ENCODE measurements around the gene PAM. TPM values are rescaled to one million over a fixed set of nuclear protein-coding genes. Genes with fewer than 3 reads are reported as not detected.

PAM gene
- total RNA-seq, 1 donor from 2014 or later: 171 TPM

- H3K27ac ChIP-seq: no peak overlapping the region
- H3K27me3 ChIP-seq (ENCODE audit: low read depth): no peaks in the 10 kb centered on the region
- peaks cover 9% of the 10 kb centered on the region for H3K4me1 ChIP-seq
- peaks cover 8% of the 10 kb centered on the region for H3K36me3 ChIP-seq
- no peak overlapping the region for H3K4me3 ChIP-seq
- ATAC-seq: no peak
- H3K9me3 ChIP-seq: no peaks in the 10 kb centered on the region
- no peak for TF ChIP-seq CTCF (IDR thresholded peaks at IDR 0.05)
- intact Hi-C loops (cut with DNase I): no loop called here
- no peak for DNase-seq
These were observed 167.1 kb downstream of the PAM start for GRCh38 chr5:102922111-102922720.

DNA sequence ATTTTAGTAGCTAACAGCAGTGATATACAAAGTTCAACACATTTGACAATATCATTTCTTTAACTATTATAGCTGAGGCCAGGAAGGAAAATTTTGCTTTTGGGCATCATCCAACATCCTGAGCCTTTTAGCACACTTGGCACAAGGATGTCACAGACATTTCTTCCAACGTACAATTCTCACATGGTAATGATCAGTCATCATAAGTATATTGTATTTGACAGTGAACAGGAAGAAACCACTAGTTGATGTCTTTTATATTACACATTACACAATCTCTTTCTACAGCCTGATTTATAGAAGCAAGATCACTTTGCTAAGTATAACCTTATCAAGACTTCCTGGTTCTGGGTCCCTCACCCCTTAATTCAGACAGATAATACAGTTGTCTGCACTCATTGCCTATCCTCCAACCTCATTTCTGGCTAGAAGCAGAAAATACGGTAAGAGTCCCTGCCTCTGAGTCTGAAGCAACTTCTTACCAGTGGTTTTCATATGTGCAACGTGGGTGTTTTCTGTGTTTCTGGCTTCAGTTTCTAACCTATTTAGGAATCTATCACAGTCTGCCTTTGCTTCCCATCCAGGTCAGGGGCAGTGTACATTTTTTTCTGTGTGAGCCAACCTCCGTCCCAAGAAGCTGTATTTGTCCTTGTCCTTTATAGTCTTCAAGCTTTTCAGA lies 167.8 kb downstream of the PAM start:
- DNase-seq (no peak), ATAC-seq (no peak)
- Histone ChIP-seq H3K4me3 (no peak overlapping the region), H3K4me1 (peaks cover 9% of the 10 kb centered on the region), H3K36me3 (peaks cover 11% of the 10 kb centered on the region), H3K9me3 (no peaks in the 10 kb centered on the region), H3K27ac (no peak overlapping the region), H3K27me3 (ENCODE audit: low read depth) (no peaks in the 10 kb centered on the region)
- intact Hi-C loops (cut with DNase I): no loop called here
- TF ChIP-seq CTCF (IDR thresholded peaks at IDR 0.05): no peak

DNA sequence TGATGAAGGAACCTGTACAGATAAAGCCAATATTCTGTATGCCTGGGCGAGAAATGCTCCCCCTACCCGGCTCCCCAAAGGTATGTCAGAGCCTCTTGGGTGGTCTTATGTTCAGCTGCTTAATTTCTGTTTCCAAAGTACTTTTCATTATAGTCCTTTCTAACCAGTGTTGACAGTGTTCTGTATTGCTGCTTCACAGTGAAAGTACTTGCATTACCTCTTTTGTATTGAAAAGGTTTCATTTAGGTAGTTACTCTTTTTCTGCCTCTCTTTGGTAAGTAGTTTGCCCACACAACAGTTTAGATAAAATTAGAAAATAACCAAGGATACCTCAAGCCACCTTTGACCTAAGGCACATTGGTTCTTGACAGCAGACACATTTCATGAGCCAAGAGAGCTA lies 169.9 kb downstream of the PAM start:
- peaks cover 9% of the 10 kb centered on the region for H3K4me1 ChIP-seq
- intact Hi-C loops (cut with DNase I): no loop called here
- TF ChIP-seq CTCF (IDR thresholded peaks at IDR 0.05): no peak

GRCh38 chr5:102927007-102927406 lies 171.9 kb downstream of the PAM start:
- no peak for DNase-seq

More for the DNA sequence above, 169.9 kb downstream of the PAM start:
- ATAC-seq (no peak), DNase-seq (no peak)
- Histone ChIP-seq H3K27ac (no peak overlapping the region), H3K9me3 (no peaks in the 10 kb centered on the region), H3K27me3 (ENCODE audit: low read depth) (no peaks in the 10 kb centered on the region), H3K36me3 (peaks cover 11% of the 10 kb centered on the region), H3K4me3 (no peak overlapping the region)

GRCh38 chr5:102930244-102930643 lies 175.1 kb downstream of the PAM start:
- no peaks in the 10 kb centered on the region for H3K27me3 ChIP-seq (ENCODE audit: low read depth)
- no peak overlapping the region for H3K4me3 ChIP-seq
- no peaks in the 10 kb centered on the region for H3K4me1 ChIP-seq
- ATAC-seq (no peak), DNase-seq (no peak)
- peaks cover 22% of the 10 kb centered on the region for H3K36me3 ChIP-seq
- intact Hi-C loops (cut with DNase I): no loop called here
- no peaks in the 10 kb centered on the region for H3K9me3 ChIP-seq
- H3K27ac ChIP-seq: no peak overlapping the region
- no peak for TF ChIP-seq CTCF (IDR thresholded peaks at IDR 0.05)

More at GRCh38 chr5:102927007-102927406, 171.9 kb downstream of the PAM start:
- Histone ChIP-seq H3K4me3 (no peak overlapping the region), H3K27ac (no peak overlapping the region), H3K36me3 (peaks cover 11% of the 10 kb centered on the region), H3K9me3 (no peaks in the 10 kb centered on the region), H3K27me3 (ENCODE audit: low read depth) (no peaks in the 10 kb centered on the region), H3K4me1 (peaks cover 9% of the 10 kb centered on the region)
- ATAC-seq: no peak
- no peak for TF ChIP-seq CTCF (IDR thresholded peaks at IDR 0.05)
- intact Hi-C loops (cut with DNase I): no loop called here

Measured in lower lobe of right lung (tissue), 2 donors.